BJ (cell line): ENCODE data around the gene MID1. TPM values are rescaled to one million over a fixed set of nuclear protein-coding genes. Genes with fewer than 3 reads are reported as not detected.
"Not testable (repeated sequence)": the region's sequence is repeated elsewhere in the genome, so short reads cannot be mapped to it uniquely, and the experiment has no call there.

Experiments used
- CTCF ChIA-PET: fragments of 350-600 bp; formaldehyde crosslinking; extraction: SDS; loops from one replicate; lab custom pipeline; 2021; ENCODE audit warnings: antibody characterized with exemption, inconsistent platforms; lab: Yijun Ruan, JAX
- POLR2A ChIA-PET: fragments of 300-600 bp; sonication (Branson Sonifier 250); formaldehyde crosslinking; extraction: SDS; loops from one replicate; lab custom pipeline; 2021; ENCODE audit warnings: antibody characterized with exemption; lab: Charles Lee
- DNase-seq: peaks from one replicate; pipeline ENCODE4 v3.0.0-alpha.2; 2011; ENCODE audit warnings: low read depth
- H3K27me3 ChIP-seq: 2 replicates; pipeline ENCODE4 v1.6.0; 2011; ENCODE audit warnings: low read length; ENCODE audit not compliant: control insufficient read depth, insufficient read depth
- H3K36me3 ChIP-seq: 2 replicates; pipeline ENCODE4 v1.5.1; 2011; ENCODE audit warnings: low read length; ENCODE audit not compliant: control insufficient read depth, insufficient read depth
- H3K4me3 ChIP-seq: 2 replicates; pipeline ENCODE4 v1.5.1; 2011; ENCODE audit warnings: low read depth, mild to moderate bottlenecking, control low read depth, low read length
- CTCF ChIP-seq: IDR thresholded peaks from 2 replicates; pipeline ENCODE4 v1.5.1; 2011; ENCODE audit warnings: low read depth, mild to moderate bottlenecking, control low read depth, inconsistent platforms, low read length, moderate library complexity; ENCODE audit not compliant: insufficient read depth
- polyA plus RNA-seq: library from polyadenylated mRNA; depleted of rRNA; stranded (reverse); fragments of >200 nt; gene quantifications from 2 replicates; pipeline ENCODE4 v1.2.3, GENCODE V29; 2011

MID1 gene
- polyA plus RNA-seq, 1 experiment, result 42.6 TPM

GRCh38 chrX:10589098-10589497 lies 31.3 kb downstream of the MID1 start:
- H3K36me3 ChIP-seq, result no peaks in the 10 kb centered on the region

GRCh38 chrX:10584882-10585281 lies 35.5 kb downstream of the MID1 start:
- DNase-seq, H3K27me3 ChIP-seq, CTCF ChIA-PET, H3K36me3 ChIP-seq, H3K4me3 ChIP-seq, POLR2A ChIA-PET: not testable (repeated sequence)

More at GRCh38 chrX:10589098-10589497, 31.3 kb downstream of the MID1 start:
- Histone ChIP-seq H3K27me3 (no peaks in the 10 kb centered on the region), H3K4me3 (no peak overlapping the region)
- TF ChIP-seq CTCF, result no peak
- CTCF ChIA-PET, result no interaction called here
- no peak for DNase-seq
- POLR2A ChIA-PET, result no interaction called here

- CTCF ChIA-PET, result no interaction called here
- no peak for TF ChIP-seq CTCF
- POLR2A ChIA-PET, result no interaction called here
- Histone ChIP-seq H3K36me3 (no peaks in the 10 kb centered on the region), H3K4me3 (no peak overlapping the region), H3K27me3 (no peaks in the 10 kb centered on the region)
- DNase-seq, result no peak
Measured at GRCh38 chrX:10582945-10583344, 37.4 kb downstream of the MID1 start.

- DNase-seq, result no peak
- ChIA-PET CTCF (no interaction called here), POLR2A (no interaction called here)
- Histone ChIP-seq H3K36me3 (no peaks in the 10 kb centered on the region), H3K4me3 (no peak overlapping the region), H3K27me3 (no peaks in the 10 kb centered on the region)
- no peak for TF ChIP-seq CTCF
Measured at GRCh38 chrX:10582215-10582733, 38.1 kb downstream of the MID1 start.

GRCh38 chrX:10579112-10580011 lies 41.0 kb downstream of the MID1 start:
- Histone ChIP-seq H3K4me3 (no peak overlapping the region; the same call in 1 of the 2 replicates), H3K36me3 (no peaks in the 10 kb centered on the region), H3K27me3 (no peaks in the 10 kb centered on the region)
- DNase-seq, result no peak
- CTCF ChIA-PET, result no interaction called here
- POLR2A ChIA-PET, result no interaction called here
- no peak for TF ChIP-seq CTCF
